GM19468 (cell line): Measurements from ENCODE around the gene HMOX2.

Source experiments
- ATAC-seq: cut with Tn5 transposase; IDR thresholded peaks from one replicate; pipeline ENCODE4 v1.9.1; 2021; ENCODE audit warnings: mild to moderate bottlenecking, moderate library complexity, moderate number of reproducible peaks; ENCODE audit not compliant: unreplicated experiment; ENCODE audit errors: extremely low read depth

The HMOX2 gene

DNA sequence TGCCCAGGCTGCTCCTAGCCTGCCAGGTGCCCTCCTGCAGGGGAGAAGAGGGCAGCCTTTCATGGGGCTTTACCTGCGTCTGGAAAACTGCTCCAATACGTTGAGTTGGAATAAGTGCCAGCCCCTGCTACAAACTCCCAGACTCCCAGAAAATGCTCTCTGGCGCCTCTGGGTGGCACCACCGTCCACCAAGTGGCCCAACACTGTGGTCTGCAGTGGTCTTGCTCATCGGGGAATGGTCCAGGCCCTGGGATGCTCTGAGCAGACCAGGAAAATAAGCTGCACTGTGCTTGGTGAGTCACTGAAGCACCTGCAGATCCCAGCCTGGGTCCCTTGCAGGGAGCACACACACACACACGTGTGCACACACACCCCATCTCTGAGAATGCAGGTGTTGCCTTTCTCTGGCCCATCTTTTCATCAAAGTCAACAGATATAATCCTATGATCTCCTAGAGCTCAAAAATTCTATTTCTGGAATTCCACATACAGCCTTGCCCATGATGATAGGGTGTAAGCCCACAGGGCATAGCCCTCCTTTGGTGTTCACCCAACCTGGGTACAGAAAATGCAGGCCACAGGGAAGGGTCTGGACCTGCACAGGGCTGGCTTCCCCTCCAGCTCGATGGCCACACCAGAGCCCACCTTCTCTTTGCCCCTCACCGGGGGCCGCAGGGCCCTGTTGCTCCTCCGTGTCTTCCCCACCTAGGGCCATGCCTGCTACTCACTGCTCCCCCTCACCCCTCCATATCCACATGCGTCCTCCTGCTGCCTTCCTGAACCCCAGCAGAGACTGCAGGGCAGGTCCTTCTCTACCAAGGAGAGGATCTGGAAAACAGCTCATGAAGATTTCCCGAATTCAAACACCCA, 41.8 kb downstream of the HMOX2 start:
- ATAC-seq, result no peak

DNA sequence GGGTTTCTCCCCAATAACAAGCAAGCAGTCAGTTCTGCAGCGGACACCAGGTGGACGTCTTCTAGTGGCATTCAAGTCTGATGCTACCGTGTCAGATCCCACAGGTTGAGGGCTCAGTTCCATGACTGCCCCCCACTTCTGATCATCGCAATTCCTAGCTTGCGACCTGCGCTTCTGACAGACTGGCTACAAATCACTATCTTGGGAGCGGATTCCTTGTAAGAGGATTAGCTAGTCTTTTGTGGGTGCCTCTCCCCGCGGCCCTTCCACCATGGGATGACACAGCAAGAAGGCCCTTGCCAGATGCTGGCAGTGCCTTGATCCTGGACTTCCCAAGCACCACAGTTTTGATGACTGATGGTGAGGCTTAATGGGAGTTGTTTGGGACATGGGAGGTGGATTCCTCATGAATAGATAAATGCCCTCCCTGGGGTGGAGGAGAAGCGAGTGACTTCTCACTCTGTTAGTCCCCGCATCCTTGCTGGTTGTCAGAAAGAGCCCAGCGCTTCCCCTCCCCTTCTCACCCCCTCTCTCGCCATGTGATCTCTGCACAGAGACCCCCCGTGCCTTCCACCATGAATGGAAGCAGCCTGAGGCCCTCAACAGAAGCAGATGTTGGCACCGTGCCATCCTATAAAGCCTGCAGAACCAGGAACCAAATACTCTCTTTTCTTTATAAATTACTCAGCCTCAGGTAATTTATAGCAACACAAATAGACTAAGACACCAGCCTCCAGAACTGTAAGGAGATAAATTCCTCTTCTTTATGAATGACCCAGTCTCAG, 43.3 kb downstream of the HMOX2 start:
- no peak for ATAC-seq

DNA sequence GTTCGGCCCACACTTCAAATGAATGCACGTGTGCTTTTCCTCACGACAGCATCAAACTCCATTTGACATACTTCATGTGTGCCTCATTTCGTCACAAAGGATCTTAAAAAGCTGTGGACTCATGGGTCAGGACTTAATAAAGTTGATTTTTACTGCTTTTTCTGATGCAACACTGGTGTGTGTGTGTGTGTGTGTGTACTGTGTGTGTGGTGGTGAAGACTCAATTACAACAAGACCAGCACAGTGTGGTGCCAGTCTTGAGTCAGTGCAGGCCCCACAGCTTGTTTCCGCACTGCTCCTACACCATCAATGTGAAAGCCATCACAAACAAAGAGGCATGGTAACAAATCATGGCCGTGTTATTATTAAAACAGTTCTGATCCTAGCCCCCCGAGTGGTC, 44.7 kb downstream of the HMOX2 start:
- ATAC-seq, result no peak

DNA sequence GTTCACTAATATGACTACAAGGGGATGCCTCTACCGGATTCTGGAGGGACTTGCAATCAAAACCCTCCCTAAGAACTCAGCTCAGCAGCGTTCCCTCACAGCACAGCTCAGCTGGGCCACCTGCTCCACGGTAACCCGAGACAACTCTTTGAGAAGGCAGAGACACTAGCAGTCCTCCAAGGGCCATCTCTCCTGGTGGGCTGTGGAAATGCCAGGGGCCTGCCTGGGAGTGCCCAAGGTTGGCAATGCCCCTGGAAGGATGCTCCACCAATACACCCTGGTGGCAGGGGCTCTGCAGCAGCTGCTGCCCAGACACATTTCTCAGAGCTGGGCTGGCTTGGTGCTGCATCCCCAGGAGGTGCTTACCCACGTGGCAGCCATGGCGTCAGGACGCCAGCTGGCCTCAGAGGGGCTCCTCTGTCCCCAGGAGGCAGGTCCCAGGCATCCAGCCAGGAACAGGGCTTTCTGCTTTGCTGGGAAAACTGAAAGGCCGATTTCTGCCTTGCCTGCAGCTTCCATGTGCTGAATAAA, 45.9 kb downstream of the HMOX2 start:
- ATAC-seq, result no peak

DNA sequence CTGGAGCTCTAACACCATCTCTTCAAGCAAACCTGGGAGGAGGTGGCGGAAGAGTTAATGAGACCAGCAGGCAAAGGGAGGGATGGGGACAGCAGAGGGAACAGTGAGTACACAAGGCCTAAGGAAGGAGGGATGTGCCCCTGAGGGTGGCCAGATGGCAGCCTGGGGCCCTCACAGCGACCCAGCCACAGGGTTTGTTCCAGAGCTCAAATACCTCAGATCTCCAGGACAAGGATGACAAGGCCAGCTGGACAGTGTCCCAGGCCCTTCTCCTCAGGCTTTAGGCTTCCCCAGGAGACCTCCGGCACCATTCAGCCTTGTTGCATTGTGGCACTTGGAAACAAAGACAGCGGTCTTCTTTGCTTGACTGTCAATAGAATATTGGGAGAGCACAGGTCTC, 47.5 kb downstream of the HMOX2 start:
- no peak for ATAC-seq

DNA sequence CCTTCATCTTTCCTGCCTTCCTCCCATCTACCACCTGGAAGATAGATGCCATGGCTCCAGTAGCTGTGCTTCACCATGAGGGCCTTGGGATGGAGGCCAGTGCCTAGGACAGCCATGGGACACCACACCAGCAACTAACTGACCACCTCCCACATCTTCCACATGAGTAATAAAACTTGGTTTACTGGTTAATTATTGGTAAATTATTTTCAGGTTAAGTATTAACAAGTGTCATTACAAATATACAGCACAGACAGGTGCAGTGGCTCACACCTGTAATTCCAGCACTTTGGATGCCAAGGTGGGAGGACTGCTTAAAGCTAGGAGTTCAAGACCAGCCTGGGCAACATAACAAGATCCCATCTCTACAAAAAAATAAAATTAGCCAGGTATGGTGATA, 48.4 kb downstream of the HMOX2 start:
- no peak for ATAC-seq

DNA sequence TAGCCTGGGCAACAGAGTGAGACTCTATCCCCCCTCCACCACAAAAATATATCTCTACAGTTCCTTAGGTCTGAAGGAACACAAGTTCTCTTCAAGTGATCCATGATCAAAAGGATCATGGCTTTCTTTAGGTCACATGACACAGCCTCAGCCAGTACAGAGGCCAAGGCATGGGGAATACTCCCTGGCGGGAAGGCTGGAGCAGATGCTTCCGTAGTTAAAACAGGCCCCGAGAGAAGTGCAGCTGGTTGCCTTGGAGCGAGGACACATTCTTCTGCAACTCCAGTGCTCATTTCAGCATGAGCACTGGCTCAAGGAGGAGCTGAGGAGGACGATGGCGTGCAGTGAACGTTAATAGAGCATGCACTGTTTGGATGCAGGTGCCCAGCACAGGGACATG, 48.9 kb downstream of the HMOX2 start:
- ATAC-seq, result no peak

DNA sequence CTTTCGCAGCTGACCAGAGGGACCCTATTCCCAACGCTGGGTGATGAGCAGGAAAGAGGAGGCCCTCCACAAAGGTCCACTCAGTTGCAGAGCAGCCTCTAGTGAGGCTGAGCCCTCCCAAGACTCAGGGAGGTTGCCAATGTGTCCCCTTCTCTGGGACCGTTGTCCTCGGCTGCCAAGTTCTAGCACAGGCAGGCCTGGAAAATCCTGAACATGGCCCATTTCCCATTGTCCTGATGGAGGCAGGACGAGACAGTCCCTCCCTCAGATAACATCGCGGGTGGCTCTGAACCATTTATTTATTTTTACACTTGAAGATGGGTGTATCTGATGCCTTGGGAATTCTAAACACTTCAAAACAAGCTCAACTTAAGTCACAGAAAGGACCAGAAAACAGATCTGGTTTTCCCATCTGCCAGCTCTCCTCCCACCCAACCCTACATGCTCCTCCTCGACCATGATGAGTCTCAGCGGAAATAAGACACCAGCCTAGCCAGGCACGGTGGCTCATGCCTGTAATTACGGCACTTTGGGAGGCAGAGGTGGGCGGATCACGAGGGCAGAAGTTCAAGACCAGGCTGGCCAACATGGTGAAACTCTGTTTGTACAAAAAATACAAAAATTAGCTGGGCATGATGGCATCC, 49.6 kb downstream of the HMOX2 start:
- ATAC-seq, result no peak

DNA sequence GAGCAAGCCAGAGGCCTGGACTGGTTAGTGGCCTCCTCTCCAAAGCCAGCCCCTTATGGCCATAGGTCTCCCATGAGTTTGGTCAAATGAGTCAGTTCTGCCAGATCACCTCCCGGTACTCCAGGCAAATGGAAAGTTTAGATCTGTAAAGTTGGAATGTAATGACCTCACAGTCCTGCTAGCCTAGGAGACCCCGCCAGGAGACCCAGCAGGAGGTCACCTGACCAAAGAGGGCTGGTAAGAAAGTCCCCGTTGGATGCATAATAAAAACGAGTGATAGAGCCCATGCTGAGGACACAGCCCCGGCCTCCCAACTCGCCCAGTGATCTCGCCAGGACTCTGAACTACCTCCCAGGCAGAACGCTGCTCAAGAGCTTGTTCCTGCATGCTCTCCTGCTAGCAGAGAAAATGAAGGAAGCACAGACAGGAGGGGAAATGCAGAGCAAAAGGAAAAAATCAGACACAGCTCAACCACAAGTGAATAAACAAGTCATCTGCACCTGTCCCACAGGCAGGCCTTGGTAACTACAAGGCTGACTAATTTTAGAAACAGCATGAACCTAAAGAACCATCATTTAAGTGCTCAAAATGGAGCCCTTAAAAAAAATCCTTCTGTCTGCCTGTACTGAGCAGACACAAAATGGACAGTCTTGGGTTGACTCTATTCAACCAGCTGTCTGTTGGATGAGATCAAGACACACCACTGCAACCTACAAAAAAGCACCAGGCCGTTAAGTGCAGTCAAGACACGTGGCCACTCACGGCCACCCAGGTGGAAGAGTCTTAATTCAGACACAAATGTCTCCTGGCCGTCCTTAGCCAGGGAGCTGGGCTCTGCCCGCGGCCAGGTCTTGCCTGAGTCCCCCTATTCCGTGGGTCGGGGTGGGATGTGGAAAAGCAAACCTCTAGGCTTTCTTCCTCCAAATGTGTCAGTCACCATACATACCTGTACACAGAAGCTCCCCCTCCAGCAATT, 53.2 kb downstream of the HMOX2 start:
- no peak for ATAC-seq

DNA sequence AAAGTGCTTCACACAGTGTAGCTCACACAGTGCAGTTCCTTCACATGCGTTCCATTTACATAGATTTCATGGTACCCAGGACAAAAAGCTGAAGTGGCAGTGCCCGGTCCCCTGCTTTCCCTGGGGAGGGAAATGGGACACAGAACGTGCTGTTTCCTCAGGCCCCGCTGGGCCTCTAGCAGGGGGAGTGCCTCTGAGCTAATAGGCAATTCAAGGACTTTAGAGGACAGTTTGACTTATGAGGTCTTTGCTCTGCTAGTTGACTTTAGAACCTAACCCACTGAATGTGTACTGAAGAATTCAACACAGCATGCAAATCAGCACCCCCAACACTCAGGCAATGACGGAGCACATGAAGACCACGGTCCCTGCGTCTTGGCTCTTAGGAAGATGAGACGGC, 55.6 kb downstream of the HMOX2 start:
- ATAC-seq, result no peak

DNA sequence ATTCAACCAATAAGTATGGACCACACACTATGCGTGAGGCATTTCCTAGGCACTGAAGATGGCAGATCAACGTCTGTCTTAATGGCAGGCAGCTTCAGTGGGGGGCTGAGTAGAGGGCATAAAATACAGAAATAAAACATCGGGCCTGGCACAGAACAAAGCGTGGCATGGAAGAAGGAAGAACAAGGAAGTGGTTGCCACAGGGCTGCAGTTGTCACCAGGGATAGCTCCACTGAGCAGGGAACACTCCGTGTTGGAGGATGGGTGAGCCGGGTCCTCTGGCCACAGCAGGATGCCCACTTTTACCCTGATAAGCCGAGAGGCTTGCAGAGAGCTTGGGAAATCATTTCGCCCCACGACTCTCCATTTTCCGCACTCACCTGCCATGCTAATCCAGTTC, 56.0 kb downstream of the HMOX2 start:
- no peak for ATAC-seq

DNA sequence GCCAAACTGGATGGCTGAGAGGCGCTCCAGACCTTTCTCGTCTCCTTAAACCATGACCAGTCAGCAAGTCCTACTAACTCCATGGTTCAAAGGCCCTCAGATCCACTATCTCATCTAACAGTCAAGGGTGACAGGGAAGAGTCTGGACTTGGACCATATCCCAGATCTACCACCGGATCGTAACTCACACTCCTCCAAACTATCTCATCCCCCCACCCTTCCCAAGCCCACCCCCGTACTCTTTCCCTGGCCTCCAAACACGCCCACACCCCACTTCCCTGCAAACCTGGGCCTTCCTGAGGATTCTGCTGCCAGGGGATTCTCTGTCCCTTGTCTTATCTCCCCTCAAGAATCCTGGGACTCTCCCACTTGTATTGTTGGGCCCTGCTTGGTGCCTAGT, 57.3 kb downstream of the HMOX2 start:
- ATAC-seq, result no peak

DNA sequence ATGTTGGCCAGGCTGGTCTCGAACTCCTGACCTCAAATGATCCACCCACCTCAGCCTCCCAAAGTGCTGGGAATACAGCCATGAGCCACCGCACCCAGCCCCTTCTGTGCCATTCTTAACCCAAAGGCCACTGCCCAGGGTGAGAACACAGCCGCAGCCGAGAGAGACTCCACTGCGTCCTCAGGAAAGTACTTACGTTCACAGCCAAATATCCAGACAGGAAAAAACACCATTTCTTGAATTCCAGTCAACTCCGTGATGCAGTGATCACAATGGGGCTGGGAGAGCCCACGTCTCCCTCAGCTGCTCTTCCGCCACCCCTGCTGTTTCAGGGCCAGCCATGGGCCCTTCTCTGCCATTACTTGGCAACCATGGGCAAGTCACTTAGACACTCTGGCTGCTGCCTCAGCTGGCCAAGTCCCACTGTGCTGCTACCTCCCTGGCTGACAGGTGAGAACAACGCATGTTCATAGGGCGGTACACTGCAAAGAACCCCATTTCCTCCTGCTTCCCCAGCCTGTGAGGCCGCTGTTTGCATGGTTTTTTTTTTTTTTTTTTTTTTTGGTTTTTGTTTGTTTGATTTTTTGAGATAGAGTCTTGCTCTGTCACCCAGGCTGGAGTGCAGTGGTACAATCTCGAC, 58.1 kb downstream of the HMOX2 start:
- no peak for ATAC-seq

DNA sequence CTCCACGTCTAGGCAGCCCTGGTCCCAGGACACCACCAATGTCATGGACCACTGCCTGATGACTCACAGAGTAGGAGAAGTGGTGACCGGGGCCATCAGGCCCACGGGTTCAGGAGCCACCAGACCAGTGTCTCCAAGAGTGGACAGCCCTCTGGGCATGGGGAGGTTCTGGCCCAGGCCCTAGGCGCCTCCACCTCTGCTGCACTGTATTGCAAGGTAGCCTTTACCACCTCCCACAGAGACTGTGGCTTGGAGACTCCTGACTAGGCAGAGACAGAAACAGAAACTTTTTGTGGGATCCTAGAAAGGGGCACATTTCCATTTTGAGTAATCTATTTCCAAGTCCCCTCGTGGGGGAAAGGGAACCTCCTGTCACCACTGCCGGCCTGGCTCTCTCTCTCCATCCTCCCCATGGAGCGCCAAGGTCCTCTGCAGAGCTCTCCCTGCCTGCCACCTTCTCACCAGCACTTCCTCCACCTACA, 59.5 kb downstream of the HMOX2 start:
- no peak for ATAC-seq

DNA sequence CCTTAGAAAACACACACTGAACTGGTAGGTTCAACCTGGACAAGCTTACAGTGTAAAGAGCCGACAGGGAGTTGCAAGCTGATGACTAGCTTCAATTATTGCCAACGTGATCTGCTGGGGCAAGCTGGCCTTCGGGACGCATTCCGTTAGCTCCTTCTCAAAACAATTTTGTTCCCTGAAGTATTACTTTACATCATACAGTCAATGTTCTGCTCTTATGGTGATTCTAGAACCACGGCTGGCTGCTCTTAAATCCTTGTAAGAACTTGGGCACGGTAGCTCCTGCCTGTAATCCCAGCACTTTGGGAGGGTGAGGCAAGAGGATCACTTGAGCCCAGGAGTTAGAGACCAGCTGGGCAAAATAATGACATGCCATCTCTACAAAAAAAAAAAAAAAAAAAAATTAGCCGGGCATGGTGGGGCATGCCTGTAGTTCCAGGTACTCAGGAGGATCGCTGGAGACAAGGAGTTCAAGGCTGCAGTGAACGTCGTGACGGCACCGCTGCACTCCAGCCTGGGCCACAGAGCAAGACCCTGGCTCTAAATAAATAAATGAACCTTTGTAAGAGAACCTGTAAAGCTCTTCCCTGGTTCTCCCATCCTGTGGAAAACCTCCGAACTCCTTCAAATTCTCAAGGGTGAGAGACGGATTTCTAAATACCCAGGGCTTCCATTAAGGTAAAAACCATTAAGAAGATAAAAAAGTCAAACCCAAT, 60.4 kb downstream of the HMOX2 start:
- ATAC-seq, result no peak

DNA sequence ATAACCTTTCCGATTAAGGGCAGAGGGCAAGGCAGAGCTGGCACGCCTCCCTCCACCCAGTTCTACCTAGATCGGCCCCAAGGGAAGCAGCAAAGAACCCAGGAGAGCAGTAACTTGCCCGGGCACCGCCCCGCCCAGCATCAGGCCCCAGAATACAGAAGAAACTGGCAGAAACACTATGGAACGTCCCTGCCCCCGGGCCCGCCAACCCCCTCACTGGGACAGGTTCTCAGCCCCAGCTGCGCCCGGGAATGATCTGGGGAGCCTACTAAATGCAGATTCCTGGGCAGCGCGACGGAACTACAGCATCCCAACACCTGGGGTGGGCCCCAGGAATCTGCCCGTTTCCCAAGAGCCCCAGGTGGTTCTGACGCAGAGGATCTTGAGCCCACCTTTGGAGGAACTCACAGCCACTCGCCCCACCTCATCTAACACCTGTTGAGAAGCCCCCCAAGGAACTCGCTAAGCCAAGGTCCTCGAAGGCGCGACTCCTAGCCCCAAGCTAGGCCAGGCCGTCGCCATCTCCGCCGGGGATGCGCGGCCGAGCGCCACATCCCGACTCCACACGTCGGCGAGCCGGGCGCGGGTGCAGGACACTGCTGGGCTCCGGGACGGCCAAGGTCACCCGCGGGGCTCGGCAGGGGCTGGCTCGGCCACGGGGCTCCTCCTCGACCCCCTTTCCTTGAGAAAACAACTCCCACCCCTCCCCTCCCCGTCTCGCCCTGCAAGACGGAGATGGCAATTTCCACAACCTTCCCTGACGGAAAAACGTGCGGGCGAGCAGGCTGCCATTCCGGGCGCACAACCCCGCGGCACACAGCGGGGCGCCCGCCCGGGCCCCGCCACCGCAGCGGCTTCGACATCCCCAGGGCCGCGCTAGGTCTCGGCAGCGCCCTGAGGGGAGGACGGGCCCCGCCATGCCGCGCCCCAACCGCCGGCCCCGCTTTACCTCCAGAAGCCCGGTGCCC, 61.5 kb downstream of the HMOX2 start:
- ATAC-seq, result no peak
